GM18499 (cell line): ENCODE results near the gene HOGA1.

ENCODE experiments used
- ATAC-seq: cut with Tn5 transposase; IDR thresholded peaks from one replicate; pipeline ENCODE4 v1.9.1; 2021; ENCODE audit warnings: moderate number of reproducible peaks; ENCODE audit not compliant: insufficient read depth, unreplicated experiment

Gene HOGA1

GRCh38 chr10:97584060-97584797 is at the start of gene HOGA1:
HOGA1 (plus strand) TSS chr10:97584389; CDS start chr10:97584704, 315 bp downstream.
- no peak for ATAC-seq

DNA sequence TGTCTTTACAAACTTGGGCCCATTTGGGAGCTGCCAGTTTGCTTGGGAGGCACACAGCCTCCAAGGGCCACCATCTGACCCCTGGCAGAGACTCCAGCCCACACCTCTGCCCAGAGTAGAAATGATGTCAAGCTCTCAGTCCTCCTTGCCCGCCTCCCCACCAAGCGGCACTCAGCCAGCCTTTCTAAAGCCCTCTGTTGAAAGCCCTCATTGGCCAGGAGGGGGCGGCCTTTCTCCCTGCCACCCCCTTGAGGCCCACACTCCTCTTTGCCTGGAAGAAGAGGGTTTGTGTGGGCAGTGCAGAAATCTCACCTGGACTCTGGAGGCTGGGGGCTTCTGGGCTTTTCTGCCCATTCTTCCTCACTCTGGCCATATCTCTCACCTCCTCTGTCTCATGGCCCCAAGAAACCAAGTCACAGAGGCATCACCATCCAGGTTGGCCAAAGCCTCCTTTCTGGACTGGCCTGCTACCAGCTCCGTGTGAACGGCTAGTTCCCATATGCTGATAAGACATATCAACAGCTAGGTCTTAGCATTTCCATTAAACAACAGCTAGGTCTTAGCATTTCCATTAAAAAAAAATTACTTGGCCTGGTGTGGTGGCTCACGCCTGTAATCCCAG is 49.3 kb upstream of the HOGA1 start:
- no peak for ATAC-seq

- no peak for ATAC-seq
These were observed 46.9 kb upstream of the HOGA1 start for GRCh38 chr10:97537186-97537869.

GRCh38 chr10:97538411-97538810 is 45.8 kb upstream of the HOGA1 start:
- no peak for ATAC-seq

- ATAC-seq: no peak
These were observed 45.4 kb upstream of the HOGA1 start for GRCh38 chr10:97538839-97539238.

GRCh38 chr10:97539523-97540200 is 44.5 kb upstream of the HOGA1 start:
- no peak for ATAC-seq

GRCh38 chr10:97540669-97541500 is 43.3 kb upstream of the HOGA1 start:
- no peak for ATAC-seq

GRCh38 chr10:97542169-97543024 is 41.8 kb upstream of the HOGA1 start:
- no peak for ATAC-seq

DNA sequence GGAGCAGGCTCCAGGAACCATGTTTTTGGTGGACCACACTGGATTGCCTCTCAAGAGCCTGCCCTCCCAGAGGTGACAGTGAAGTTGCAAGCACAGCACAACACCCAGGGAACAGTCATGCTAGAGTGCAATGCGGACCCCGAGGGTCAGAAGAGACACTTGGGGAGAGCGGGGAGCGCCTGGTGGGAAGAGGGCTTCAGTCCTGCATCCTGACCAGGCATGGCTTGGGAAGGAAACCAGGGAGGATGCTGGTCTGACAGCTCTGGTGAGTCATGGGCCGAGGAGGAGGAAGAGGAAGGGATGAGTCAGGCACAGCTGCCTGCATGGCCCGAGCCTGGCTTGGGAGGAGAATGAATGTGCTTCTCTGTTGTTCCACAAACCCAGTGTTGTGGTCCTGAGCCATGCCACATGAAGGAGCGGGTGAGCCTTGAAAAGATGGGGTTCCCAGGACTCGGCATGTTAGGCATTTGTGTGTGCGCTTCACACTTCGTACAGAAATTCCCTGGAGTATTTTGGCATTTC is 41.1 kb upstream of the HOGA1 start:
- no peak for ATAC-seq

DNA sequence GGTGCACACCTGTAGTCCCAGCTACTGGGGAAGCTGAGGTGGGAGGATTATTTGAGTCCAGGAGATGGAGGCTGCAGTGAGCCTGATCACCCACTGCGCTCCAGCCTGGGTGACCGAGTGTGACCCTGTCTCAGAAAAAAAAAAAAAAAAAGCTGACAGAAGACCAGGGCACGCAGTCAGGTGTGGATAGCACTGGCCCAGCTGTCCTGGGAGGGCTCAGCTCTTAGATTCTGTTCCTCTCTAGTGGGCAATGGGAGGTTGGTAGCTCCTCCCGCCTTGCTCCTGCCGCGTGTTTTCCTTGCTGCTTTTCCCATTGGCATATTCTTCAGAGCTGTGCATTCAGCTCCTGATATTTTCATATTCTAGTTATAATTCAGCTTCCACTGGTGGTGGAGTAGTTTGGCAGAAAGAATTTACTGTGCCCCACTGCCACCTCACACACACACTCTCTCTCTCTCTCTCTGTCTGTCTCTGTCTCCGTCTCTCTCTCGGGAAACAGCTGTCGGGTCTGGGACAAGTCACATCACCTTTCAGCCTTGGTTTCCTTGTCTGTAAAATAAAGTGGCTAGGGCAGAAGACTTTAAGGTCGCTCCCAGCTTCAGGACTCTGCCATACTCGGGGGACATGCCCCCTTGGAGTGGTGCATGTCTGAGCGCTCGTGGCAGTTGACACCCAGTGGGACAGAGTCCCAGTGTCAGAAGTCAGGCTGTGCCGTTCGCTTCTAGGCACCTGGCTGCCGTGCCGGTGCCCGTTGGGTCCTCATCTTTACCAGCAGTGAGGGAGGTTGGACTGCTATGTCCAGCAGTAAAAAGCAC is 37.5 kb upstream of the HOGA1 start:
- ATAC-seq: no peak

- ATAC-seq: no peak
These were observed 37.0 kb upstream of the HOGA1 start for GRCh38 chr10:97547271-97547600.

DNA sequence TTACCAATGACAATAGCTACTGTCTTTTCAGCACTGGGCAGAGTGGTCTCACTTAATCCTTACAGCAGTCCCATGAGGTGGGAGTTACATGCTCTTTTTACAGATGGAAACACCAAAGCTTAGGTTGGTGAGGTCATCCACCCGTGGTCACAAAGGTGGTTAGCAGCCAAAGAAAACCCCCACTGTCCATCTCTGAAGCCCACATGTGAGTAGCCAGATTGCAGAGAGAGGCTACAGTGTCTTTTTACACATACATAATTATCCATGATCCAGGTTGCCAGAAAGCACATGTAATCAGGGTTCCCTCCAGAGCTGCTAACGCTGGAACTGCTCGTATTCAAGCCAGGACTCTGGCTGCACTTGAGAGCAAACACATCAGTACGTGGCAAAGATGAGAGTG is 36.2 kb upstream of the HOGA1 start:
- ATAC-seq: no peak

DNA sequence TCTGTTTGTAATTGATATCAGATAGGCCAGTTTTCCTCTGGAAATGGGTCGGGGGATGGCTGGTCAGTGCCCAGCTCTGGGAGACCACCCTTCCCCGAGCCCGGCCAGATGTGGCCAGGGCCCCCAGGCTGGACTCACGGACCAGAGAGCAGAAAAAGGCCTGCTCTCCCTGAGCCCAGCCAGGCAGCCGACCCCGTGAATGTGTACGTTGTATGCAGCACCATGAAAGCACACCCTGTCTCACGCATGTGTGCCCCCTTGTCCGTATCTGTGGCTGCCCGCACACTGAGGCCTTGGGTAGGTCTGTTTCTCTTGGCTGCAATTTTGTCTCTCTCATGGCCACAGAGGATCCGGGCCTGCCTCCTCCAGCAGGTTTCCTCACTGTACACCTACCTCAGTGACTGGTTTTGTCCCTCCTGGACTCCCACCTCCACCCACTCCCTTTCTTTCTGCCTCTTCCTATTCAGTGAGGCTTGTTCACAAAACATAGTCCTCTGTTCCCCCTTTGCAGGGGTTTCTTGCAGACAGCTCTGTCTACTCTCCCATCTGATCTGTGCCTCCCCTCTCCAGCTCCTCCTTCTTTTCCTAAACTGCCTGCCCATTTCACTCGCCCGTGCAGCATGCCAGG is 35.2 kb upstream of the HOGA1 start:
- no peak for ATAC-seq

DNA sequence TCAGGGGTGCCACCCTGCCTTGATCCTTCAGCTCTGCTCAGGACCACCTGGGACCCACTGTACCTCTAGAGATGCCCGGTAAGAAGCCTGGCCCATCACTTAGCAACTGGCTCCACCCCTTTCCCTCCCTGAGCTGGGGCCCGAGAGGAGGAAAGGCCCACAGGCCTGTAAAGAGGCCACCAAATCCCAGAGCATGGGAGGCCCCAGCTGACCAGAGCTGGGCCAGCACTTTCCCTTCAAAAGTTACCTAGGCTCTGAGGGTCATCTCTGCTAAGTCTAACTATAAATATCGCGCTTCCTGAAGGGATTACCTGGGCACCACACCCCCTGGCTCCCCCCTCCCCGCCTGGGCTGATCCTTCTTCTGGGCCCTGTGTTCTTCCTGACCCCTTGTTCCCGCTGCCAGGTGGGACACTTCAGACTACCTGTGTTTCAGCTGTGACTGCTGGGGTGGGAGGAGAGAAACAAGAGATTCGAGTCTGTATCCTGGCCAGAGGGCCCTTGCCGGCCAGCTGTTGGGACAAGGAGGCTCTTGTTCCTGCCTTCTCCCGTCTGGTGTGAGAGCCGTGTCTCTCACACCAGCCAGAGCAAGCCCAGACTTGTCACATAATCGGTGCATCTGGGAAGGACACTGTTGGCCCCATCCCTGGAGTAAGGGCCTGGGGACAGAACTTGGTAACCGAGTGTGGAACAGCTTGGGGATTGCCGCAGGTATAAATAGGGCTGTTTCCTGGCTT is 34.4 kb upstream of the HOGA1 start:
- ATAC-seq: no peak

DNA sequence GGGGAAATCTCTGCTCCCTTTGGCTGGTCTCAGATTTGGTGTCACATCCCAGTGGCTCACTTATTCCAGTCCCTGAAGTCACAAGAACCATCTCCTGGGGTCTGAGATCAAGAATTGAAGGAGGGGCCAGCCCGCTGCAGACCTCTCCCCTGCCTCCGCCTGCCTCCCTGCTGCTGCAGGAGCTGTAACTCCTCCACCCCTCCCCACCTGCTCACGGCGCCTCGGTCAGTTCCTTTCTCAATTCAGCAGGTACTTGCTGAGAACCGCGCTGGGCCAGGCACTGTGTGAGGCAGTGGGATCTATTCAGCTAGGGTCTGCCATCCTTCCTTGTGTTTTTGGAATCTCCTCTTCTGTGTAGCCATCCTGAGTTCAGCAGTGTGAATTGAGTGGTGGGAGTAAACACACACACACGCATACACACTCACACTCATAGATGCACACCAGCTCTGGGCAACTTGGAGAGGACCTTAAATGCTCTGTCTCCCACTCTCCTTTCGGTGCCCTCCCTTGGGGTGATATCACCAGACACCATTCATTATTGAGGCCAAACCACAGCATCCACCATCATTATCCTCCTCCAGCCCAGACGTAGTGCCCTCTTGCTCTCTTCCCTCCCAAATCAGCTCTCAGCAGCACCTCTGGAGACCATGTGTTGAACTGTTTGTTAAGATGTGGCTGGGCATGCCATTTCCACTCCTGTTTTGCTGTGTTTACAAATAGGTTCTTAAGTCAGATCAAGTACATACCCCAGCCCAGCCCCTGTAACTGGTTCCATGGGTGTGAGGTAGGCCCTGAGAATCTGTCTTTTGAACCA is 33.6 kb upstream of the HOGA1 start:
- ATAC-seq: no peak

GRCh38 chr10:97551271-97551670 is 32.9 kb upstream of the HOGA1 start:
- ATAC-seq: no peak
